ENCODE measurements around the gene NUDT21.
A peak's percentile ranks its signal among the peaks of the same experiment; 100 is the strongest.
"Not testable (repeated sequence)": the region's sequence is repeated elsewhere in the genome, so short reads cannot be mapped to it uniquely, and the experiment has no call there.

The NUDT21 gene

DNA sequence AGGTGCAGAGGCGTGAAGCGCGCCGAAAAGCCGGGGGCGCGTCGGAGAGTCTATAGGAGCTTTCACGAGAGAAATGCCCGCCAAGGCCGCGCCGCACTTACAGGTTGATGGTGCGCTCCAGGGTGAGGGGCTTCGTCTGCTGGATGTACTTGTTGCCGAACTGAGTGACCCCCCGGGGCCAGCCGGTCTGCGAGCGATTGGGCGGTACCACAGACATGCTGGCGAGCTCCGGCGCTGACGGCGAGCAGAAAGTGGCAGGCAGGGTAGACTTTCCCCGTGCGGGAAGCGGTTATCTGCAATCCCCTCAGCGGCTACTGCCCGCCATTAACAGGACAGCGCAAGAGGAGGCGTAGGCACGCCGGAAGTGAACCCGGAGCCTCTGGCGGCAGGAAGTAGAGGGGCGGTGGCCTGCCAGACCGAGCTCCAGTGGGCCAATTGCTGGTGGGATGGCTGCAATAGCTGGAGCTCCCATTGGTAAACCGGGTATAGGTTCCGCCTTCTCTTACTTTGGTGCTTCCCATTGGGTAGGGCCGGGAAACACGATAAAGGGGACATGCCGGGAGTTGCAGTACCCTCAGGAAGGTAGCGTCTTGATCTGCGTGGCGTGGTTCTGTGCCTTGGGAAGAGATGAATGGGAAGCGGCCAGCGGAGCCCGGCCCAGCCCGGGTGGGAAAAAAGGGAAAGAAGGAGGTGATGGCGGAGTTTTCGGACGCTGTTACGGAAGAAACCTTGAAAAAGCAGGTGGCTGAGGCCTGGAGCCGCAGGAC is at the start of gene NUDT21, which contains the start of gene OGFOD1:
Gene NUDT21, minus strand, starts transcription at position 347 of the 767 bp plus-strand sequence. Its CDS starts 130 bp downstream, at position 217.
Gene OGFOD1, plus strand, starts transcription at position 569 of the 767 bp plus-strand sequence. Its CDS starts 59 bp downstream, at position 628.
- peak; percentile 96 for DNase-seq (ENCODE audit: low spot score)

DNA sequence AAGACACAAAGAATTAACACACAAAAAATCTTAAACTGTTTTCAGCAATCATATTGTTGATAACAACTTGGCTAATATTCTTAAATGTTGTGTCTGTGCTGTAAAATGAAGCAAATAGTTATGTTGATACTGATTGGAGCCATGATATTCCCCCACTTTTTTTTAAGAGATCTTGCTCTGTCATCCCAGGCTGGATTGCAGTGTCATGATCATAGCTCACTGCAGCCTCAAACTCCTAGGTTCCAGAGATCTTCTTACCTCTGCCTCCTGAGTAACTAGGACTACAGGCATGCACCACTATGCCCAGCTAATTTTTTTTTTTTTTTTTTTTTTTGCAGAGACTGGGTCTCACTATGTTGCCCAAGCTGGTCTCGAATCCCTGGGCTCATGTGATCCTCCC is 42.7 kb upstream of the NUDT21 start:
- no peak for DNase-seq (ENCODE audit: low spot score)

DNA sequence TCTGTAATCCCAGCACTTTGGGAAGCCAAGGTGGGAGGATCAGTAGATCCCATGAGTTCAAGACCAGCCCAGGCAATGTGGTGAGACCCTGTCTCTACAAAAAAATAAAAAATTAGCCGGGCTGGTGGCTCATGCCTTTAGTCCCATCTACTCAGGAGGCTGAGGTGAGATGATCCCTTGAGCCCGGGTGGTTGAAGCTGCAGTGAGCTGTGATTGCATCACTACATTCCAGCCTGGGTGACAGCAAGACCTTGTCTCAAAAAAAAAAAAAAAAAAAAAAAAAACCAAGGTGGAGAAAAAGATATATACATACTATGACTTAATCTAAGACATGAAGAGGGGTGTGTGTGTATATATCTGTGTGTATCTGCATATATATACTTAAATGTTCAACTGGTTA is 42.0 kb upstream of the NUDT21 start:
- DNase-seq (ENCODE audit: low spot score), result no peak

DNA sequence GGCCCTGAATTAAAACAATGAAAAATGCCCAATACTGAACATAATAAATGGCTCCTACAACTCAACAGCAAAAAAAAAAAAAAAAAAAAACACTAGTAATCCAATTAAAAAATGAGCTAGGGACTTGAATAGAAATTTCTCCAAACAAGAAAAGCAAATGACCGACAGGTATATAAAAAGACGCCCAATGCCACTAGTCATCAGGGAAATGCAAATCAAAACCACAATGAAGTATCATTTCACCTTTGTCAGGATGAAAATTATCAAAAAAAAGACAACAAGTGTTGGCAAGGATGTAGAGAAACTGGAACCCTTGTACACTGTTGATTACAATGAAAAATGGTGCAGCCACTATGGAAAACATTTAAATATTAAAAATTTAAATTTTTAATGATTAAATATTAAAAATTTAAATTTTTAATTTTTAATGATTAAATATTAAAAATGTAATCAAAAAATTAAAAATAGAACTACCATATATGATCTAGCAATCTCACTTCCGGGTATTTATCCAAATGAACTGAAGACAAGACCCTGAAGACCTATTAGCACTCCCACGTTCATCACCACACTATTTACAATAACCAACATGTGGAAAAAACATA is 40.6 kb upstream of the NUDT21 start:
- DNase-seq (ENCODE audit: low spot score), result no peak

DNA sequence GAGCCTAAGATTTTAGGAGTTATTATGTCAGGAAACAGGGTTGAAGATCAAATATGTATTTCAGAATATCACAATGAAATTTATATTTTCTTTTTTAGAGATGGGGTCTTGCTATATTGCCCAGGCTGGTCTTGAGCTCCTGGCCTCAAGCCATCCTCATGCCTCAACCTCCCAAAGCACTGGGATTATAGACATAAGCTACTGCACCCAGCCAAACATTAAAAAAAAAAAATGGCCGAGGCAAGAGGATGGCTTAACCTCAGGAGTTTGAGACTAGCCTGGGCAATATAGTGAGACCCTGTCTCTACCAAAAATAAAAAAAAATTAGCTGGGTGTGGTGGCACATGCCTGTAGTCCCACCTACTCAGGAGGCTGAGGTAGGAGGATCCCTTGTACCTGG is 37.7 kb upstream of the NUDT21 start:
- not testable (repeated sequence) for DNase-seq (ENCODE audit: low spot score)

DNA sequence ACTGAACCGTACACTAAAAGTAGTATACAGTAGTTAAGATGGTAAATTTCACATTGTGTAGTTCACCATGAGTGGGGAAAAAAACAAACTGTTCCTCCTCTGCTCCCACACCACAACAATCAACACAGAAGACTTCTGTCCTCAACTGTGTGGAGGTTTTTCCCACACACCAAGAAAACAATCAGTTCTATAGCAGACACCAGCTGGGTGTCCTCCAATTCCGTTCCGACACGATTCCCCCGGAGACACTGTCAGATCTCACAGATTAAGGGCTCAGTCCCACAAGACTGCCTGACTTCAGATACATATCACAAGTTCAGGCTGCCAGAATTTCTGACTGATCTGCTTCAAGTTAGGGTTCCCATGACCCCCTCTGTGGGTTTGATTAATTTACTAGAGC is 36.9 kb upstream of the NUDT21 start:
- no peak for DNase-seq (ENCODE audit: low spot score)

DNA sequence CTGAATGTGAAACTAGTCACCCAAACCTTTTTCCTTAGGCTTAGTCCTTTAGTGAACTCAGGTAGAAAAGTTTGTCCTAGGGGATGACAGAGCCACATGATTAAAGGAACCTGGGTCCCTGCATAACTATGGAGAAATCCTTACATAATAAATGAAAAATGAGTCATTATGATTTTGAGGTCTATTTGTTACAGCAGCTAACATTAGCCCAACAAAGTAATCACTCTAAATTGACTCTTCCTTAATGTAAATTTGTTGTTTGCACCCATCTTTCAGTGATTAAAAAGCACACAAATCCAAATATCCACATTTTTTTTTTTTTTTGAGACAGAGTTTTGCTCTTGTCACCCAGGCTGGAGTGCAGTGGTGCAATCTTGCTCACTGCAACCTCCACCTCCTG is 32.3 kb upstream of the NUDT21 start:
- DNase-seq (ENCODE audit: low spot score), result no peak

DNA sequence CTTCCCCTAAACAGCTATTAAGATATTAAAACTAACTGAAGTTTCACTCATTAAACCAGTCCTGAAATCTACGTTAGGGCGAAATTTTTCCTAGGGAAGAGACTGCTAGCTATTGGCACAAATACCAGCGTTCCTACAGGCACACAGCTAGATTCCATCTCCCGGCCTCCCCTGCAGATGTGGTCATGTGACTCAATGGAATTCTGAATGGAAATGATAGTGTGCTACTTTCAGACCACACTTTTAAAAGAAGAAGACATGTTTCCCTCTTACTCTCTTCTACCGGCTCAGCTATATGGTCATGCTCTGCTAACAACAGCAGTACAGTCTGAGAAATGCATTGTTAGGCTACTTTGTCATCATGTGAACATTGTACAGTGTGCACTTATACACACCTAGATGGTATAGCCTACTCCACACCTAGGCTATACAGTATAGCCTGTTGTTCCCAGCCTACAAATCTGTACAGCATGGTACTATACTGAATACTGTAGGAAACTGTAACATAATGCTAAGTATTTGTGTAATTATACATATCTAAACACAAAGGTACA is 31.6 kb upstream of the NUDT21 start:
- no peak for DNase-seq (ENCODE audit: low spot score)

DNA sequence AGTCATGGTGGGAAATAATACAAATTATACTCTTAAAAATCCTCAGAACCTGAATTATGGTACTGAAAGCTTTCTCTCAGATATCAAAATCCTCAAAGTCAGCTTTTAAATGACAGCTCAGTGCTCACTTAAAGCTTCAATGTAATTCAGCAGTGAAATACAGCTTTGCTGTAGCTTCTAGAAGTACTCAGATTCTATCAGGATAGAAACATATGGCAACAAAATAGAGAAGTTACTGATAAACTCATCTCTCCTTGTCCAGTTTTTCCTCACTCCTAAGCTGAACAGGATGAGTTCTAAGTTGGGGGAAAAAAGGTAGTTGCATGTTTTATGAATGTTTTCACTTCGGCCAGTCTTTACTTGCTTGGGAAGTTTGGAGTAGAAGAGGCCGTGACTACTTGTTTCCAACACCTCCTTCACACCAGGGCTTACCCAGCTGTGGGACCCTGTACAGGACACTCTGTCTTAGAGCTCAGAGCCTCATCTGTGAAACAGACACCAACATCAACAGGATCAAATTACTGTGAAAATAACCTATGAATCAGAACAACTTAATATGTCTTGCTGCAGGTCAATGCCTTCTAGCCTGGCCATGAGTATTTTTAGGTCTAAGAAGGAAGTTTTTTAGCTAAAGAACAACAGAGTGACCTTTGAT is 30.5 kb upstream of the NUDT21 start:
- no peak for DNase-seq (ENCODE audit: low spot score)

DNA sequence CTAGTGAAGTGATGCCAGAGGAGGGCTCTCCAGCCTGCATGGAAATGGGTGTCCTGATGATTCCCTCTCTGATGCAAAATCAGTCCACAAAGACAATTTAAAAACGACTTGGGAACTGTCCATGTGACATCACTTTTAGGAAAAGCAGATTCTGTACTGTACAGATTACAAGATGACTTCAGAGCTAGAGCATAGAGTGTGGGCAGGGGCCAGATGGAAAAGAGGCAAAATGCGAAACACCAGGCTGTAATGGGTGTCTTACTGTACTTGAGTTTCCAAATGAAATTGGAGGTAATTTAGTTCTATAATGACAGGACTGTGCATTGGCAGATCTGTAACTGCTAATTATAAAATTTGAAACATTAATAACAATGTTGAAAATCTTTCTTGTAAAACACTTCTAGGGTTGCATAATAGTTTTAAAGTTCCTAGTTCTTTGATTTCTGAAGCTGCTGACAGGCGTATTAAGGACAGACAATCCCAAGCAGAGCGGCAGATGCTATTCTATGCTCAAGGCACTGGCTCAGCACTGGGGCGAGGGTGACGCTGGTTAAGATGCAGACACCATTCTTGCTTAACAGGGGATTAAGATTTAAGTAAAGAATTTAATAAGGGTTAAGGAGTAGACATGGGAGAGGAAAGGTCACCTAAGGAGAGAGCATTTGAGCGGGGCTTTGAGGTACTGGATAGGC is 29.8 kb upstream of the NUDT21 start:
- DNase-seq (ENCODE audit: low spot score), result no peak

DNA sequence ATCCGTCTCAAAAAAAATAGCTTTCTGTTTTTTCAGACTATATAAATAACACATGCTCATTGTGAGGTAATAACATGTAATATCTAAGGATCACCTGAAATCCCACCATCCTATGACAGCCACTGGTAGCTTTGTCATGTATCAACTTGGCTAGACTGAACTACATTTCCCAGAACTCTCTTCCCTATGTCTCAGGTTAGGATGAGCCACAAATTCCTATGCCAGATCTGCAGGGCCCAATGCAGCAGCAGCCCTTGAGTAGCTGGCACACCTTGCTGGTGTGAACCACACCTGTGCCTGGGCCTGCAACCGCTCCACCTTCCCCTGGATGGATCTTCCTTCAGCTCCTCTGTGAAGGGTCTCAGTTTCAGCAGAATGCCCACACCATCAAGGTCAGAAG is 28.3 kb upstream of the NUDT21 start:
- DNase-seq (ENCODE audit: low spot score), result no peak

DNA sequence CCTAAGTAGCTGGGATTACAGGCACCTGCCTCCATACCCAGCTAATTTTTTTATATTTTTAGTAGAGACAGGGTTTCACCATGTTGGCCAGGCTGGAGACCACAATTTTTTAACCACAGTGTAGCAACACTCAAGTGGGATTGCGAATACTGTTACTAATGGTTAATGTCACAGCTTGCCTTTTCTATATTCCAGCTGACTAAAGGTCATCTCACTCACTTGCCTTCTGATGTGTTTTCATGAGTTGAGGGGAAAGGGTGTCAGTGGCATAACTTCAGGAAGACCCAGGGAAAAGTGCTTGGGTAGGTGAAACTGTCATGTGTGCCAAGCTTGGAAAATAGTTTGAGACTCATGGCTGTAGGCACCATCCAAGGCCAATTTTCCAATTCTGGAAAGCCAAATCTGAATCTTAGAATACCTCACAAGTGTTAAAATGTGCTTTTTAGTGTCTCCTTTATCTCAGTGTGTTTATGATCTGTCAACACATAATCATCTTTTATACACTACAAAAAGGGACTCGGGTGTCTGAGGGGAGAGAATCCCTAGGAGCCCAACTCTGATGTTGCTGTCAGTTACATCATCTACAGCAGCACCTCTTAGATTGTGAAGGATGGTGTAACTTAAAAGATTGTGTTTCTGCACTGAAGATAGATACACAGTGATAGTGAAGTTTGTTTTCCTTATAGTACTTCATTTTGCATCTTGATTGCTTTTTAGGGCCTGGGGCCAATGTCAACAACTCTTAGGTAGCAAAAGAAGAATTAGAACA is 27.3 kb upstream of the NUDT21 start:
- DNase-seq (ENCODE audit: low spot score), result no peak

DNA sequence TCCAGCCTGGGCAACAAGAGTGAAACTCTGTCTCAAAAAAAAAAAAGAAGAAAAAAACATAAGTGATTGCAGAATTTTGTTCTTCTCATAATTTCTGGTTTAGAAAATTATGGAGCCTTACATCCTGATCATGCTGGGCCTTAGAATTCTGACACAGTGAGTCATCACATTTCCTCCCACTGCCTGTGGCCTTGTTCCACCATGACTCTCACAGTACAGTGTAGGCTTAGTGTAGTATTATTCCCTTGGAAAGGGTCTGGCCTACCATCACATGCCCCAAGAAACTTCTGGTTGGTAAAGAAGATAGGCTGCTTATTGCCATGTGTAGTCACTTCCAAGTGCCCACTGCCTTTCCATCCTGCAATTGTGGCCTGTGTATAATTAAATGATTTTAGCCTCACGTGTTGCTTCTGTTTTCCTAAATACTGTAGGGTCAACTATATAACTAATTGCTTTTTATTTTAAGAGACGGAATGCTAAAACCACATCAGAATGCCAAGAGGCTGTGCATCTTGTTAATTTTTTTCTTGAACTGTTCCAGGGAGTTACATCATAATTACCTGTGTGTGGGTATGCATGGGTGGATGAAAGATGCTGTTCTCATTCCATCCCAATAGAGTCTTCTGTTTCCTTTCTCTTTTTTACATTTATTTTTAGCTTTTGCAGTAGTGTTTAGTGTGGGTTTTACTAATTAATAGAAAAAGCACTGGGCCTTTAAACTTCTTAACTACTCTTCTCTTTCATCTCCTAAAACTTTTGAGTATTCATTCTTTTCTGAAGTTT is 26.2 kb upstream of the NUDT21 start:
- no peak for DNase-seq (ENCODE audit: low spot score)

DNA sequence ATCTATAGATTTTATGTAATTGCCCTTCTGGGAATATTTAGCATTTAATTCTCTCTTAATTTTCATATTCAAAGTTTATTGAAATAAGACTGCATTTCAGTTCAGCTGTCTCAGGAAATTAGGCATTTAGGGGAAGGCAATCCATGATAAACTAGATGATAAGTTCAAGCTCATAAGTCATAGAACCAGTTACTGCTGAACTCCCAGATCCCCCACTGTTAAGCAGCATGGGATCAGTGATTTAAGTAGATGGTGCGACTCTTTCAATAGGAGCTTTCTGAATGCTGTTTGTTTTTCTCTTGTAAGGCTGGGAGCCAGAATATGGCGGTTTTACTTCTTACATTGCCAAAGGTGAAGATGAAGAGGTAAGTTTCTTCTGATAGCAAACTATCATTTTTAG is 24.1 kb upstream of the NUDT21 start:
- no peak for DNase-seq (ENCODE audit: low spot score)

DNA sequence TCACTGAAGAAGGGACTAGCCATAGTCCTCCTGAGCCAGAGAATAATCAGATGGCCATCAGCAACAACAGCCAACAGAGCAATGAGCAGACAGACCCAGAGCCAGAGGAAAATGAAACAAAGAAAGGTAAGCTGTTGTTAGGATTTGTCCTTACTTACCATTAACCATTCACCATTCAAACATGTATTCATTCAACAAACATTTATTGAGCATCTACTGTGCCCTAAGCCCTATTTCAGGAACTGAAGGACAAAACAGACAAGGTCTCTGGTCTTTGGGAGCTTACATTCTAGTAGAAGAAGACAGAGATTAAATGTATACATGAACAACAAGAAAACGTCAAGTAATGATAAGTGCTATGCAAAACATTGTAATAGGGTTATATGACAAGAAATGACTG is 19.5 kb upstream of the NUDT21 start:
- no peak for DNase-seq (ENCODE audit: low spot score)

DNA sequence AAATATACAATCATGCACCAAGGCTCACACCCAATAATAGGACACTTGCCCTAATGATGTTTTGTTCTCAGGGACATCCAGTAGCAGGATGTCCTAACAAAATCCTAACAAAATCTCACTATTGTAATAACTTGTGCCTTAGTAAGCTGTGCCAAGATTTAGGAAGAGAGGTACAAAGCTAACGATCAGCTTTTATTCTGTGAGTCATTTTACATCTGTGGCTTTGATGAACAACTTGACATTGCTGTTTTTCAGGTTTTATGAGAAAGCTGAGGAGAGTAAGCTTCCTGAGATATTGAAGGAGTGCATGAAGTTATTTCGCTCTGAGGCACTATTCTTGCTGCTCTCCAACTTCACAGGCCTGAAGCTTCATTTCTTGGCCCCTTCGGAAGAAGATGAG is 19.1 kb upstream of the NUDT21 start:
- DNase-seq (ENCODE audit: low spot score), result no peak

DNA sequence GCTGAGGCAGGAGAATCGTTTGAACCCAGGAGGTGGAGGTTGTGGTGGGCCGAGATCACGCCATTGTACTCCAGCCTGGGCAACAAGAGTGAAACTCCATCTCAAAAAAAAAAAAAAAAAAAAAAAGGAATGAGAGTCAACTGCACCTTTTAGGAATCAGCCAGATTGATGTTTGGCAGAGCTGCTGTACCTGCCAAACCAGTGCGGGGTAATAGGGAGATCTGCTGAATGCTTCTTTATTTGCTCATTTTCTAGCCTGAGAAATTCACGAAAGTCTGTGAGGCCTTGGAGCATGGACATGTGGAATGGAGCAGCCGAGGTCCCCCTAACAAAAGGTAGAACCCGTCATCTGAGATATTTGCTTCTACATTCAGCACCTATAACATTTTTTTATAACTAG is 18.6 kb upstream of the NUDT21 start:
- DNase-seq (ENCODE audit: low spot score), result no peak

DNA sequence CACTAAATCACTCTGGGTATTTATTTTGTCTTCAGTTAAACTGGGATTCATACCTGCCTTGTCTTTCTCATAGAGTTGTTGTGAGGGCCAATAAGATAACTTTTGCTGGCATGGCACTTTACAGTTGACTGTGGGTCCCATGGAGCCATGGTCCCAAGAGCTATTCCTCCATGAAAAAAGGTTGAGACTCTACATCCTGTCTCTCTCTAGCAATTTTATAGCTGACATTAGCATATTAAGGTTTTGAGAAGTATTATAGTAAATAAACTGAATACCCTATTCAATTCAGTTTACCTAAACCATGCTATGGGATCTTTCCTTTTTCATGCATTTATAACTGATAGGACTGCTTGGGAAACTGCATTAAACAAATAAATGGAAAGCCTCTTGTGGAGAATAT is 17.7 kb upstream of the NUDT21 start:
- DNase-seq (ENCODE audit: low spot score), result no peak

DNA sequence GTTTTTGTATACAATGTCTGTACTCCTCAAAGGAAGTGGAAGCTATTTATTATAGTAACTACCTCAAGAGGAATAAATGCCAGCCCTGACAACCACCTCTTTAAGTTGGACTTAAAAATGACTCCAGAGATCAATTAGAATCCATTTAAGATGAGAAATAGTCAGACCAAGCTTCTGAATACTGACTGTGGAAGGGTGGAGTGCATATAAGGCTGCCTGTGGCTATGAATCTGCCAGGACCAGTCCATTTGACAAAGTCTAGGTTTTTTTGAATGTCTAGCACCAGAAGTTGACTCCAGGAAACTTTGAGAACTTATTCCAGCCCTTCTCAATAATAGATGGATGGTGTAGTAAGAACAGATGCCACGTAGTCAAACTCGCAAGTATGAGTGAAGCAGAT is 15.2 kb upstream of the NUDT21 start:
- no peak for DNase-seq (ENCODE audit: low spot score)

DNA sequence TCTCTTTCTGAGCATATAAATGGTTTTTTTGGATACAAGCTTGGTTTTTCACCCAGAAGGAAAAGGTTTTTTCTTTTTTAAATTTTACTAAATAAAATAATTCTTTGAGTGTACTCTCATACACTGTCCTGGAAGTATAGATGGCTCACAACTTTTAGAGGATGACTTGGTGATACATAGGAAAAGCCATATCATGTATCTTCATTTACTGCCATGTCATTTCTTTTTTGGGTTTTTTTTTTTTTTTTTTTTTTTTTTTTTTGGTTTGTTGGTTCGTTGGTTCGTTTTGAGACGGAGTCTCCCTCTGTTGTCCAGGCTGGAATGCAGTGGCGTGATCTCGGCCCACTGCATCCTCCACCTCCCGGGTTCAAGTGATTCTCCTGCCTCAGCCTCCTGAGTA is 12.0 kb upstream of the NUDT21 start:
- DNase-seq (ENCODE audit: low spot score), result no peak
